ENCODE data around the gene MAP2. TPM values are rescaled to one million over a fixed set of nuclear protein-coding genes. Genes with fewer than 3 reads are reported as not detected.

Gene MAP2
- total RNA-seq, 1 experiment from 2014 or later: 7.6 TPM

- ChIA-PET CTCF (no interaction called here), POLR2A (no interaction called here)
- H3K36me3 Mint-ChIP-seq: no peaks in the 10 kb centered on the region
- no peaks in the 10 kb centered on the region for H3K4me1 Mint-ChIP-seq
- H3K27me3 Mint-ChIP-seq (ENCODE audit: low read depth): peaks cover 32% of the 10 kb centered on the region
- no peak for DNase-seq (ENCODE audit: low spot score)
- TF ChIP-seq PRRX2 (CRISPR knock-in tag; IDR thresholded peaks at IDR 0.05): no peak
- TF ChIP-seq ZNF423 (CRISPR knock-in tag; IDR thresholded peaks at IDR 0.05): no peak
- no peak for TF ChIP-seq NR1H2 (CRISPR knock-in tag; IDR thresholded peaks at IDR 0.05)
- TF ChIP-seq E2F4 (CRISPR knock-in tag; IDR thresholded peaks at IDR 0.05; ENCODE audit: borderline replicate concordance, low read depth): no peak
- no peak for TF ChIP-seq OVOL2 (CRISPR knock-in tag; IDR thresholded peaks at IDR 0.05; ENCODE audit: borderline replicate concordance)
- TF ChIP-seq FOXP1 (CRISPR knock-in tag; IDR thresholded peaks at IDR 0.05; ENCODE audit: borderline replicate concordance): no peak
- no peak for TF ChIP-seq ZNF416 (CRISPR knock-in tag; IDR thresholded peaks at IDR 0.05)
- no peak for TF ChIP-seq ERG (CRISPR knock-in tag; IDR thresholded peaks at IDR 0.05)
- TF ChIP-seq ZNF138 (CRISPR knock-in tag; conservative IDR thresholded peaks at IDR 0.05): no peak
- no peak for TF ChIP-seq NFE2L1 (CRISPR knock-in tag; IDR thresholded peaks at IDR 0.05)
- no peak for TF ChIP-seq MLX (CRISPR knock-in tag; IDR thresholded peaks at IDR 0.05)
- no peak for TF ChIP-seq JUN (CRISPR knock-in tag; IDR thresholded peaks at IDR 0.05)
- TF ChIP-seq MAX (CRISPR knock-in tag; IDR thresholded peaks at IDR 0.05): no peak
- no peak for TF ChIP-seq ATF2 (CRISPR knock-in tag; IDR thresholded peaks at IDR 0.05; ENCODE audit: borderline replicate concordance, low read depth)
- TF ChIP-seq E2F5 (CRISPR knock-in tag; IDR thresholded peaks at IDR 0.05): no peak
- no peak for TF ChIP-seq JAZF1 (CRISPR knock-in tag; IDR thresholded peaks at IDR 0.05)
- TF ChIP-seq USF2 (CRISPR knock-in tag; IDR thresholded peaks at IDR 0.05): no peak
- no peak for TF ChIP-seq ATF1 (CRISPR knock-in tag; IDR thresholded peaks at IDR 0.05)
- TF ChIP-seq HMGA2 (CRISPR knock-in tag; IDR thresholded peaks at IDR 0.05): no peak
- TF ChIP-seq MYBL2 (CRISPR knock-in tag; IDR thresholded peaks at IDR 0.05): no peak
- no peak overlapping the region for H3K4me3 Mint-ChIP-seq
- no peak for ATAC-seq
- no peak overlapping the region for H3K27ac Mint-ChIP-seq
- no peaks in the 10 kb centered on the region for H3K9me3 Mint-ChIP-seq
Observed at GRCh38 chr2:209533391-209533790, 109.5 kb downstream of the MAP2 start.

- no peaks in the 10 kb centered on the region for H3K4me1 Mint-ChIP-seq
- DNase-seq (ENCODE audit: low spot score): no peak
- peaks cover 28% of the 10 kb centered on the region for H3K27me3 Mint-ChIP-seq (ENCODE audit: low read depth)
- no peak for TF ChIP-seq TCF7 (CRISPR knock-in tag; IDR thresholded peaks at IDR 0.05; ENCODE audit: low read depth)
- TF ChIP-seq TEAD4 (CRISPR knock-in tag; IDR thresholded peaks at IDR 0.05): no peak
- TF ChIP-seq FOXP1 (CRISPR knock-in tag; IDR thresholded peaks at IDR 0.05; ENCODE audit: borderline replicate concordance): no peak
- TF ChIP-seq MAX (CRISPR knock-in tag; IDR thresholded peaks at IDR 0.05): no peak
- TF ChIP-seq ESRRA (CRISPR knock-in tag; IDR thresholded peaks at IDR 0.05; ENCODE audit: borderline replicate concordance): no peak
- TF ChIP-seq ZNF425 (CRISPR knock-in tag; conservative IDR thresholded peaks at IDR 0.05): no peak
- TF ChIP-seq MYBL2 (CRISPR knock-in tag; IDR thresholded peaks at IDR 0.05): no peak
- CTCF ChIA-PET: no interaction called here
- POLR2A ChIA-PET: no interaction called here
- no peak overlapping the region for H3K4me3 Mint-ChIP-seq
- H3K36me3 Mint-ChIP-seq: no peaks in the 10 kb centered on the region
- H3K9me3 Mint-ChIP-seq: no peaks in the 10 kb centered on the region
- ATAC-seq: no peak
- H3K27ac Mint-ChIP-seq: no peak overlapping the region
Observed at GRCh38 chr2:209534228-209534627, 110.4 kb downstream of the MAP2 start.
